HG03439 (cell line): ENCODE results near the gene CTTNBP2.

Experiments
- ATAC-seq: cut with Tn5 transposase; IDR thresholded peaks from one replicate; pipeline ENCODE4 v1.9.1; 2021; ENCODE audit warnings: mild to moderate bottlenecking, moderate library complexity; ENCODE audit not compliant: unreplicated experiment

The CTTNBP2 gene

DNA sequence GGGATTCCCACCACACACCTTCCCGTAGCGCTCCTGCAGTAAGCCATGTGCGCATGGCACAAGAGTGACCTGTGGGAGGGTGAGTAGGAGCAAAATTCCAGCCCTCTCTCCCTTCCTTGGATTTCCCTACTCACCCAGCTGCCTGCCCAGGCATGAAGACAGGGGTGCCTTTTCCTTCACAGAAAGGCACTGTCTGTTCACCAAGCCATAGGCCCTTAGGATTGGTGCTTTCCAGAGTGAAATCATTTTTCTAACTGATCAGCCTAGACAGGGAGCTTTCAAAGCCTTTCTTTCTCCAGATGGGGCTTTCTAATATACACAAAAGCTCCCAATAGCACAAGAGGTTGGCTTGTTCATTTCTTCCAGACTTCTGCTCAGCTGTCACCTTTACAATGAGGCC, 79.7 kb downstream of the CTTNBP2 start:
- no peak for ATAC-seq

DNA sequence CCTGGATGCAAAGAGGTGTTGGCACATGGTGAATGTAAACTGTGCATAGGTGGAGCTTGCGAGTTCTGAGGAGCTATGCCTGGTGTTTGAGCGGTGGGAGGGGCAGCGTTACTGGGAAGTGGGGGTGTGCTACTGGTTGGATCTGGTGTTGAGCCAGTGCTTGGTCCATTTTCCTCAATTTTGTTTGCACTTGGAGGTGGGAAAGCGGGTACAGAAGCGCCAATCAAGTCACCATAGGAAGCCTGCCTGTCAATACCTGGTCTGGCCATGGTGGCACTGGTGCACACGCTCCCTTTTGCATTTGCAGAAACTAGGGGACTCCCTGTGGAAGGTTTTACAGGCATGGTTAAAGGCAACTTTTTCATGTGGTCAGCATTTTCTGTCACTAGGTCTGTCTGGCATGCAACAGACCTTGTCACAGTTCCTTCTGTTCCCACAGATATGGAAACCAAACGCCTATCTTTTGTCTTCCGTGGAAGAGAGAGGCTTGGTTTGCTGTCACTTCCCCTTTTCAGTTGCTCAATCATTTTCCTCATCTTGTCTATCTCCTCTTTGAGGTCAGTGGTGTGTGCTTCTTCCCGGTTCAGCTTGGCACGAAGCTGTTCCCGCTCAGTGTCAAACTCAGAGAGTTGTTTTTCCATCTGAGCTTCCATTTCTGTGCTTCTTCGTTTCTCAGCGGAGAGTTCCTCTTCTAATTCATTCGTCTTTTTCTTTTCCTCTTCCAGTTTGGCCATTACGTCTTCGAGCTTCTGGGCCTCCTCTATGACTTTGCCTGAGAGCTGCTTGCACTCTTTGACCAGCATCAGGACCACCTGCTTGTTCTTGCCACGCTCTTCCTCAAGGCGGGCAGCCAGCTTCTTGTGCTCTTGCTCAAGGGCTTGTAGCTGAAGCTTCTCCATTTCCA, 81.1 kb downstream of the CTTNBP2 start:
- ATAC-seq, result peak; percentile 59

DNA sequence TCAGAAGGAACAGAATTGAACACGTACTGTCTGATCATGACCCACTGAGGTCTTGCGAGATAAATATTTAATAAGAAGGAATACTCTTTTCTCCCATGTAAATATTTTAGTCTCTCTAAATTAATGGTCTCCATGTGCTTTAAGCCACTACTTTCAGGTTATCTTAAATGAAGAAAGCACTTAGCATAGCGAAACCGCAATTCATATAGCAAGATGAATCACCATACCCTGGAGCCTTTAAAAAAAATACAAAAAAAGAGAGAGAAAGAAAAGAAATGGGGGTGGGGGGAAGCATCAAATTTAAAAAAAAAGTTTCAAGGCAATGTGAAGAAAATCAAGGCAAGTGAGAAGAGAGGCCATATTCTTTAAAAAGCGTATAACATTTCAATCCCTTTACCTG, 82.5 kb downstream of the CTTNBP2 start:
- ATAC-seq, result no peak

DNA sequence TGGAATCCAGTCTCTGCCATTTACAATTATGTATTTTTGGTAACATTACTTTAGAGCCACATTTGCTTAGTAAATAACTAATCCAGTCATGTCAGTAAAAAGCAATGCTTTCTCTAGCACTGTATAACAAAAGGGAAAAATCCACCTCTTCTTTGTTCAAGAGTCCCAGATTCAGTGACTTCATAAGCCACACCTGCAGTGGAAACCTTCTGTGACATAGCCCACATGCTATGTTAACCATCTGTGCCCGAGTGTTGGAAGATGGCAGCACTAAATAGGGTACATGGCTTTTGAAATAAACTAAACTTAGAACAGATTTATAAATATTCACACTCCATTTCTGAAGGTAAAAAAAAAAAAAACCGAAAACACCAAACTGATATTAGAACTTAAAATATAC, 83.0 kb downstream of the CTTNBP2 start:
- ATAC-seq, result no peak

DNA sequence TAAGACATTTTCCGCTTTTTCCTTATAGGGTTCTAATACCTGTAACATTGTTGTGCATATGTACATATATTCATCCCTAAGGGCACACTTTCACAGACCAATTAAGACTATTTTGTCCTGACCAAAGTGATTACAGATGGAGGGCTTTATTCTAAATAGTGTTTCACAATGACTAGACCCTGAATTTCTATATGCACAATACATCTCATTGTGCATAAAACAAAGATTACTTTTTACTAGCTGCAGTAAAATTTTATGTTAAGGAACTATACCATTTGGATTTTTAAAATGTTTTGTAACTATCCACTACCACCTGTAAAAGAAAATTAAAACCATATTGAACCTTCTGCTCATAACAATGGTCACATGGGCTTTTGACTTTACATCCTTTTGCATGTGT, 87.8 kb downstream of the CTTNBP2 start:
- no peak for ATAC-seq

DNA sequence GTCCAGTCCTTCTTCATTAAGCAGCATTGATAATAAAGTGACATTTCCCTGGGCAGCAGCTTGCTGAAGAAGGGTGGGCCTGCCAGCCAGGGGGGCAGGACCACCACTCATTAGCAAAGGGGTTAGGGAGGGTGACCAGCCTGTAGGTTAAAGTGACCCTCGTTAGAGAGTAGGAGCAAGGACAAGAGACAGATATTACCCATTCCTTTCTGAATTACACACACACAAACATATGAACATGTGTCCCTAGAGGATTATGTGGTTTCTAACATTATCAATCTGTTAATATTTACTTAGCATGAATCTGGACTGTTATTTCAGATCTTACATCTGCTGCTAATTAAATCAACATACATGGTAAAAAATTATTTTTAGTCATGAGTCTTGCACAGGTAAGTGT, 88.9 kb downstream of the CTTNBP2 start:
- ATAC-seq, result no peak

DNA sequence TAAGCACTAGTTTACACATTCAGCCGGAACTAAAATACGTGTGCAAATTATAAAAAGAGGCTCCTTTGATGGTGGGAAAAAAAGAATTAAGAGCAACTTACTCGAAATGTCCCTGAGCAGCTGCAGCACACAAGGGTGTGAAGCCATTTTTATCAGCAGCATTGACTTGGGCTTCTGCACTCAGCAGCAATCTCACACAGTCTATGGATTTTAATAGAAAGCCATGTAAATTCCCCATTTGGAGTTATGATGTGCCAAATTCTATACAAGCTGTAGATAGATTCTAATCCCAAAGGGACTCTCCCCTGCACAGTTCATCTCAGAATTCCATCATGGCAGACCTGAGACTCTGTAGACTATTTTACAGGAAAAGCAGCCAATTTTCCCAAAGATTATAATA, 90.5 kb downstream of the CTTNBP2 start:
- ATAC-seq, result no peak

DNA sequence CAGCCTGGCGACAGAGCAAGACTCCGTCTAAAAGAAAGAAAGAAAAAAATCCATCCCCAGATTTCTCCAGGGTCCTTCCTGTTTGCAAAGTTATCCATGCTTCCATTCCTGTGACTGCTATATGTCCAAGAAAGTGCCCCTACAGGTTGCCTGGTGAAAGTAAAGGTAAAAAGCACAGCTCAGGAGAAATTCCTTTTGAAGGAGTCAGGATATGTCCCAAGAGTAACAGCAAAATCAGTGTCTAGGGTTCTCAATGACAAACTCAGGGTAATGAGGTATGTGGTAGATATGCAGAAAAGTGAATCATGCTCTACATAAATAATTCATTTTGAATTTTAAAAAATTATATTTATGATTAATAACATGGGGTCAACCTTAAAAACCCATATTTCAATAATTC, 91.5 kb downstream of the CTTNBP2 start:
- no peak for ATAC-seq

DNA sequence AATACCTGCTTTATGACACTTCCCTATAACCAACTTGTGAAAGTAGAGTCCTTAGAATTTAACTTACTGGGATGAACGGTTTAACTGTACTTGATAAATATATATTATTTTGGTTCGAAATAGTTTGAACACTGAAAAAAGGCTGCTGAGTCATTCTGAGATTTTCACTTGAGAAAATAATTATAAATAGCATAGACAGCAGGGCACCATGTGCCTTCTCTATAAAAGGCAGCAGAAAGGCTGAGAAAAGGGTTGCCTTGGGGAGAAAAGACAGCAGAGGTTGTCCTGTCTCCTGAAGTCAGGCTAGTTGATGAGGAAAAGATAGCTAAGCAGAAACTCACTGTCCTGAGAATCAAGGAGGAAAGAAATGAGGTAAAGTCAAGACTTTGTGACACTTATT, 92.4 kb downstream of the CTTNBP2 start:
- peak; percentile 88 for ATAC-seq

DNA sequence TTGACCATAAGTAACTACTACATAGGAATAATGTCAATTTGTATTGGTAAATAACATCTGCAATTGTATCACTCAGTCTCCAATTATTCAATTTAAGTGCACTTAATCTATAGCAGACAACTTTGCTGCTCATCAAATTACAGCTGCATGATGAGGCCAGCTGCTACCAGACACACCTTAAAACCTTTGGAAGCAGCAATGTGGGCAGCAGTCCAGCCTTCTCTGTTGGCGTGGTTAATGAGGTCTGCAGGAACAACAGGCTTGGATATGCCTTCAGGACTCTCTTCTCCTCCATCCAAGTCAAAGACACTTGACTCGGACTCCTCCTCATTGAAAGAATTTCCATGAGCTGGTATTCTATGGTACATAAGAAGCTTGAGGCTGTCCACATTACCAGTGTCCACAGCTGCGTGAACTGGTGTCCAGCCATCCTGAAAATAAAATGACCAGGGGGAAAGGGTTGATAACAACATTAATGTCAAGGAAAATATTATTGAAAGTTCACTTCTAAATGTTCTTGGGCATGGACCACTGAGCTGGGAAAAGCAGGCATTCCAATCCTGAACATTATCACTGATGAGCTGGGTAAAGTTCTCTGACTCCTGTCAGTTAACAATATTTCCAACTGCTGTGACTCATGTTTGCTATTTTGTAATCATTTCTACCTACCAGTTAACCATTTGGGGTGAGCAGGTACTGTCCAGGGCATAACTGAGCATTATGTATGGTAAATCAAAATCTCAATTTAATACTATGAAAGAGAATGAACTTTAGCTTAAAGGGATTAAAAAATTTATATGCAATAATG, 95.7 kb downstream of the CTTNBP2 start:
- no peak for ATAC-seq

DNA sequence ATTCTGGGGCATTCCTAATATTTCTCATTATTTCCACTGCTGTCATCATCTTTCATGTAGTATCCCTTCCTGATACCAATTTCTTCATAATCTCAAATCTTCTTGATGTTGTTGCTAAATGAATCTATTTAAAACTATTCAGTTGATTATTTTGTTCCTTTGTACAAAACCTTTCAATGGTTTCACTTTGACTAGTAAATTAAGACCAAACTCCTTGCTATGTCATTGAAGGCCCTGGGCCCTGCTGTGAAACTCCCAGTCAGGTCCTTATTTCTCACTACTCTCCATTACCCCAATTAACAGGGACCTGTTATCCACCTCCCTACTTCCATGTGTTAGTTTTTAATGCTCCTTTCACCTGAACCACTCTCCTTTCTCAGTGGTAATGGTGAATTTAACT, 97.0 kb downstream of the CTTNBP2 start:
- ATAC-seq, result peak; percentile 35

DNA sequence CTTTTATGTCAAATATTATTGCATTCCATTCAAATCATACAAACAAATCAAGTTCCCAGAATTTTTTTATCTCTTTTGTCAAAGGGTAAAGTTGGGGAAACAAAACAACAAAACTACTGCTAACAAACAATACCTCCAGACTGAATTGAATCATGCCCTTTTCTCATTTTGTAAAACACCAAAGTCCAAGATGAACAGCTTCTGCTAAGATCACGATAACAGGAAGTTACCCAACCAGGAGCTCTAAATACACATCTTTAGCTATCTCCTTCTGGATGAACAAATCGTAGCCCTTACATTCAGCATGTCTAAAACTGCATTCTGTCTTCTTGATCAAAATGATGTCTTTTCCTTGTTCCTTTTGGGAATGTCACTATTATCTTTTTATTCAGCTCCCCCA, 97.4 kb downstream of the CTTNBP2 start:
- ATAC-seq, result no peak

DNA sequence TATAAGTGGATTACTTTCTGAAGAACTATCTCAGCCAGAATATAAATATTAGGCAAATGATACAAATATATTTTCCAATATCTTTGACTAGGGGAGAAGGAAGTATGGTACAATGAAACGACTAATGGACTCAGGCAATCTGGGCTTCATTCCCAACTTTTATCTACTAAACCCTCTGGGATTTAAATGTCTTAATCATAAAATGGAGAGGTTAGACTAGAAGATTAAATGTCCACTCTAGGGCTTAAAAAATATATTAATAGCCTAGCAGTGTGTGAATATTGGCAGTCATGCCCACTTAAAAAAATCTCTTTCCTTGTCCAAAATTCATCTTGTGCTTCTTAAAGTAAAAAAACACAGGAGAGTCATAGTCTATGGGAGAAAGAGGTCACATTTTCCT, 98.3 kb downstream of the CTTNBP2 start:
- no peak for ATAC-seq

DNA sequence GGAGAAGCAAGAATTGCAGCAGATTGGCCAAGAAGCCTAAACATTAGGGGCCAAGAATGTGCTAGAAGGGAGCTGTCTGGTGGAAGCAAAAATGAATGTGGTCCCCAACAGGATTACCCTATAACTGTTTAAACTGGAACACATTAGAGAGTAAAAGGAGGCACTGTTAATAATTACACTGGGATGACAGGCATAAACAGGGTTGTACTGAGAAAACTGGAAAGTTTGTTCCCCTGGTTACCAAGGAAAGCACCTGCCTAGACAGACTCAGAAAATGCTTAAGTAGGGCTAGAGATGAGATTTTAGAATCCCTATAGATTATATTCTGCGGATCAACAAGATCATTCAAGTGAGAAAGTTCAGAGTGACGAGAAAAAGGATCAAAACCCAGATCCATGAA, 100.8 kb downstream of the CTTNBP2 start:
- ATAC-seq, result no peak

DNA sequence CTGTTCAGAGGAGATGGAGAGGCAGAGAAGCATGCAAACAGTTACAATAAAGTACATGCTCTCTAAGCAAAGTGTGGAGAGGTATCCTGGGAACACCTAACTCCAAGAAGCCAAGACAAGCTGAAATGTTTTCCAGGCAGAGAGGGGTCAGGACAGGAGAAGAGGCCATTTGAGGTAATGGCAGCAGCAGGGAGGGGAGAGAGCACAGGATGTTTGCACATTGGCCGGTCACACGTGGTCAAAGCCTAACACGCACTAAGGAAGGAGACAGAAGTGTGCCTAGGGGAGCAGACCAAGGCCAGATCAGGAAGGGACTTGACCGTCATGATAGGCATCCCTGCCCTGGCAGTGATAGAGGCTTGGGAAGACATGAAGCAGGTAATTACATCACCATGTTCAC, 101.5 kb downstream of the CTTNBP2 start:
- no peak for ATAC-seq

DNA sequence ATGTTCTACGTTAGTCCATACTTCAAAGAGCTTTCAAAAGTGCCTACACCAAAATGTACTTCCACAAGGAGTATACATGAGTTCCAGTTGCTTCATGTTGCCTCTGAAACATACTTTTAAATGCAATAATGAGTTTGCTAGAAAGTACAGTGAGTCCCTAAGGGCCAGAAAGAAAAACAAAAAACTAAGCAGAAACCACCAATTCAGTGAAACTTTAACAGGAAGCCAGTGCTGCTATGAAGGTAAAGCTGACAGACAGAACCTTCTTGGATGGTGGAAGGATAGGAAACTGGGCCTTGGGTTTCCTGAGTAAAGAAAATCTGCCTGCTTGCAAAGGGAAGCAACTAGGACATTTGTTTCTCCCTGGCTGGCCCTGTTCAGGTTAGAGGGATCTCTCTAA, 104.2 kb downstream of the CTTNBP2 start:
- no peak for ATAC-seq

DNA sequence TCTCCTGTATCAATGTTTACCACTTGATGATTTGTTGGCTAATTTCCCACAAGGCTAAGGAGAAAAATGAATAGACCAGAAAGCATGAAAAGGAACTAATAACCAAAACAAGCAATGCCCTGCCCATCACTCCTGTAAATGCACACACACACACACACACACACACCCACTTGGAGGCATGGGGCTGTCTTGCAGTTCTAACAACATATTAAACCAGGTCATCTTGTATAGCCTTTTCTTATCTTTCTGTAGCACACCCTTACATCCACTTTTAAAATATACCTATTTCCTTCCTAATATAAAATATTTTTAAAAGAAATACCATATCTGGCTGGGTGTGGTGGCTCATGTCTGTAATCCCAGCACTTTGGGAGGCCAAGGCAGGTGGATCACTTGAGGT, 105.3 kb downstream of the CTTNBP2 start:
- no peak for ATAC-seq

DNA sequence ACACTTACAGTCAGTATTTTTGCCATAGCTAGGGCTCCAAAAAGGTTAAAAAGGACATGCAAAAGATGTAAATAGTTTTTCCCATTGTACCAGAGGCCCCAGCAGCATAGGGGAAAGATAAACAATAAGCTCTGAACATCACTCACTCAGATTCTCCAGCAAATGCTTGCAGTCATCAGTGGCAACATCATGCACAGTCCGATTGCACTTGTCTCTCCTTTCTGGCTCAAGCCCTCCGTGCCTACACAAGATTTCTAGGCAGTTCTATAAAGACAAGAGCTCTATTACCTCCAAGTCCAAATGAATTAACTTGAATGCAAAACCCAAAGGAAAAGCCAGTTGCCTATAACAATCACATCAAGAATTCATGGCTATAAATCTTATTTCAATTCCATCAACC, 106.3 kb downstream of the CTTNBP2 start:
- no peak for ATAC-seq

DNA sequence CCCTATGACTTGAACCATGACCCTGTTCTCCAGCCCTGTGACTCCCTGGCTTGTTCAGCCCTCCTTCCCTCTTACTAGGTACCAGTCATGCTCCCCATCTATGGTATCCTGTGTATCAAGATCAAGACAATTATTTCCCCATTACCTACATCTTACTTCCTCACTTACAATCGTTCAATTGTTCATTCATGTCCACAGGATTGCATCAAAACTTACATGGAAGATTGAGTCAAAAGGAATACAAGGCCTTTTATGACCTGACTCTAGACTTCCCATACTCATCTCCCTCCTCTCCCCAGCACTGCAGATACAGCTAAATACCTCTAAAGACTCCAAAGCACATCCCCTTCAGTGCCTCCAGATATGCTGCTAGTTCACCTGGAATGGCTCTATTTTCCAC, 109.2 kb downstream of the CTTNBP2 start:
- no peak for ATAC-seq

DNA sequence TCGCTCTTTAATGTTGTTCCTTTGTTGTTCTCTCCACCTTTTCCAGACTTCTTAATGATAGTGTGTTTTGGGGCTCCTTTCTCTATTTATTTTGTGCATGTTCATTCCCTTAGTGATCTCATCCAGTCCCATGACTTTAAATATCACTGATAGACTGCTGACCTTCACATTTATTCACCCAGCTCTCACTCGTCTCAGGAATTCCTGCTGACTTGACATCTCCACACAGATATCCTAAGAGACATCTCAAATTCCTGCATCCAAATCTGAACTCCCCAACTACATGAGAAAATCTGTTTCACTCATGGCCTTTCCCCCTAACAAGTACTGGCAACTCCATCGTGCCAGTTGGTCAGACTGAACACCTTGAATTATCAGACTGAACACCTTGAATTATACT, 111.2 kb downstream of the CTTNBP2 start:
- ATAC-seq, result no peak

DNA sequence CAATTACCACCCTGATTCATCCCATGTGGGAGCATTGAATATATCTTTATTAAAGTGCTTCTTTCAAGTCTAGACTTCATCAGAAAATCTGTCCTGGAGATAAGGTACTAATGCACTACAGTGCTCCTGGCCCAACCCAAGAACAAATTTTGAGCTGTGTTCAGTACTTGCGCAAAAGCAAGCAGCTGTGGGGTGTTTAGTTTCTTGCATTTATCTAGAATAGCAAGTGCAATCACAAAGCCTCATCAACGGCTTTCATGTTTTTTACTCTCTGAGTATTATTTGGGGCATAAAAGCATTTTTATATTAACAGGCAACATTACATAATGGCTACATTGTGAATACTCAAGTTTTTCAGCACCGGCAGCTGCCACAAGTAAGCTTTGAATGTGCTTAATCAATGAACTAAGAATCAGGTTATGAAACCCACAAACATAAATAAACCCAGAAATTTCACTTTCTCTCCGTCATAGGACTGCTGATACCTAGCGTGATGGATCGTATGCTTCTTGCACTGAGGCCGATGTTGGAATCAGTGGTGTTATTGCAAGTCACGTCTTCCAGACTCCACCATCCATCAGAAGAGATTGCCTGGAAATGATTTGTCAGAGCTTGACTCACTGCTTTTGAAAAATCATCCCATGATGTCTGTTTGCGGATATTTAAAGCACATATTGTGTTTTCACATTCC, 113.1 kb downstream of the CTTNBP2 start:
- ATAC-seq, result no peak

DNA sequence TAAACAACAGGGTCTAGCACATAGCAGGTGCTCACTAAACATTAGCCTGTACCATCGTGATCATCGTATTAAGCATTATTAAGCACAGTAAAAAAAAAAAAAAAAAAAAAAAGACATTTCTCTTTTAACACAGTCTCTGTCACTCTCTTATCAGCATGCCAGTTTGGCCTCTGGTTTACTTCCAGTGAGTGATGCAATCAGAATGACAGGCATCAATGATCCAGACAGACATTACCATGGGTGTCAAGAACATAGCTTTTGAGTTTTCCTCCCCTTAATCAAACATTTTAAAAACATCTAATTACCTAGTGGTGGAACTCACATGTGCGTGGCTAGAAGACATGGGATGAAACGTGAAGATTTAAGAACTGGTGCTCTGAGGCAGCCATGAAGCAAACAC, 115.8 kb downstream of the CTTNBP2 start:
- ATAC-seq, result no peak
